Neural progenitor cell (in vitro differentiated cells): ENCODE data around the gene SMPD3. TPM values are rescaled to one million over a fixed set of nuclear protein-coding genes. Genes with fewer than 3 reads are reported as not detected.

Experiments
- DNase-seq: peaks from one replicate; pipeline ENCODE4 v3.0.0-alpha.2; 2016; ENCODE audit warnings: low spot score
- H2AFZ ChIP-seq: fragments of 200-600 bp; sonication (generic); replicated peaks from 2 replicates; pipeline ENCODE4 v1.6.1; 2016; ENCODE audit warnings: antibody characterized with exemption
- H3F3A ChIP-seq: fragments of 200-600 bp; sonication (generic); 2 replicates; pipeline ENCODE4 v1.6.1; 2016; ENCODE audit warnings: antibody characterized with exemption, low read depth
- H3K27ac ChIP-seq: fragments of 200-600 bp; sonication (generic); 2 replicates; pipeline ENCODE4 v1.5.1; 2016; ENCODE audit warnings: mild to moderate bottlenecking
- H3K27me3 ChIP-seq: fragments of 200-600 bp; sonication (generic); 2 replicates; pipeline ENCODE4 v1.6.1; 2016; ENCODE audit warnings: mild to moderate bottlenecking, moderate library complexity
- H3K36me3 ChIP-seq: fragments of 200-600 bp; sonication (generic); 2 replicates; pipeline ENCODE4 v1.5.1; 2016
- H3K4me1 ChIP-seq: fragments of 200-600 bp; sonication (generic); 2 replicates; pipeline ENCODE4 v1.6.1; 2016; ENCODE audit warnings: mixed run types
- H3K4me2 ChIP-seq: fragments of 200-600 bp; sonication (generic); 2 replicates; pipeline ENCODE4 v1.6.1; 2016
- H3K4me3 ChIP-seq: fragments of 200-600 bp; sonication (generic); 2 replicates; pipeline ENCODE4 v1.5.1; 2016
- H3K79me2 ChIP-seq: fragments of 200-600 bp; sonication (generic); 2 replicates; pipeline ENCODE4 v1.6.1; 2016; ENCODE audit warnings: low read depth
- H3K9ac ChIP-seq: fragments of 200-600 bp; sonication (generic); 2 replicates; pipeline ENCODE4 v1.6.1; 2016
- H3K9me3 ChIP-seq: fragments of 200-600 bp; sonication (generic); 2 replicates; pipeline ENCODE4 v1.5.1; 2016; ENCODE audit warnings: low read depth
- H4K20me1 ChIP-seq: fragments of 200-600 bp; sonication (generic); 2 replicates; pipeline ENCODE4 v1.6.1; 2016; ENCODE audit warnings: low read depth
- H3K27ac Mint-ChIP-seq: 3 replicates; pipeline ENCODE4 v1.8.0; 2021; ENCODE audit warnings: mixed read lengths
- H3K27me3 Mint-ChIP-seq: 2 replicates; pipeline ENCODE4 v1.8.0; 2022; ENCODE audit warnings: low read depth, mild to moderate bottlenecking, inconsistent platforms, moderate library complexity, mixed read lengths; ENCODE audit not compliant: insufficient read depth
- H3K36me3 Mint-ChIP-seq: 3 replicates; pipeline ENCODE4 v1.8.0; 2021; ENCODE audit warnings: mixed read lengths
- H3K4me1 Mint-ChIP-seq: 3 replicates; pipeline ENCODE4 v1.8.0; 2021; ENCODE audit warnings: mixed read lengths
- H3K4me3 Mint-ChIP-seq: 3 replicates; pipeline ENCODE4 v1.8.0; 2021; ENCODE audit warnings: mild to moderate bottlenecking, moderate library complexity, mixed read lengths
- H3K9me3 Mint-ChIP-seq: 3 replicates; pipeline ENCODE4 v1.8.0; 2020; ENCODE audit warnings: mixed read lengths
- EZH2 ChIP-seq: fragments of 200-600 bp; sonication (generic); IDR thresholded peaks from 2 replicates; pipeline ENCODE4 v1.6.1; 2017; ENCODE audit warnings: antibody characterized with exemption, mild to moderate bottlenecking, moderate library complexity
- EZH2phosphoT487 ChIP-seq: fragments of 200-600 bp; sonication (generic); IDR thresholded peaks from 2 replicates; pipeline ENCODE4 v1.6.1; 2017; ENCODE audit warnings: antibody characterized with exemption
- total RNA-seq: library from RNA; depleted of rRNA; stranded (reverse); fragments of >200 nt; gene quantifications from 2 replicates; pipeline ENCODE4 v1.2.3, GENCODE V29; 2015; ENCODE audit warnings: low replicate concordance
- TF ChIP-seq, protein P1 (sequence below): fragments of 200-600 bp; sonication (generic); IDR thresholded peaks from 2 replicates; pipeline ENCODE4 v1.5.1; 2017; ENCODE audit warnings: antibody characterized with exemption, mild to moderate bottlenecking

Gene SMPD3
- total RNA-seq, 1 donor from 2014 or later, result not detected

DNA sequence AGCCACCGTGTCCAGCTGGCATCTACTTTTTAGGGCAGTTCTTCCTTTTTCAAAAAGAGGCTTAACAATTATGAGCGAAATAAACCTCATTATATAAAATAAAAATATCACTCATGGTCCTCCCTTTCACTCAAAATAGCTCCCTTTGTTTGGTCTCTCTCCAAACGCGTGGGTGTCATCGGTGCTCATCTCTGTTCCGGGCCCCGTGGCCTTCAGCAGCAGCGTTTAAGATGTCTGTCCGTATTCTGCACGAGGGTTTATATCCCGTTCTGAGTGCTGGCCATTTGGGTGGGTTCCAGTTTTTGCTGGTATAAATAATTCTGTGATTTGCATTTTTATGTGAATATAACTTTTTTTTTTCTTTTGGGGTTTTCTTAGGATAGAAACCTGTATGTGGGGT lies 104.1 kb downstream of the SMPD3 start:
- Mint-ChIP-seq H3K4me3 (no peak overlapping the region), H3K36me3 (peaks cover 39% of the 10 kb centered on the region), H3K9me3 (no peaks in the 10 kb centered on the region), H3K27ac (no peak overlapping the region), H3K27me3 (no peaks in the 10 kb centered on the region), H3K4me1 (peaks cover 18% of the 10 kb centered on the region)
- TF ChIP-seq EZH2 (no peak), EZH2phosphoT487 (no peak)
- TF ChIP-seq, protein P1, sequence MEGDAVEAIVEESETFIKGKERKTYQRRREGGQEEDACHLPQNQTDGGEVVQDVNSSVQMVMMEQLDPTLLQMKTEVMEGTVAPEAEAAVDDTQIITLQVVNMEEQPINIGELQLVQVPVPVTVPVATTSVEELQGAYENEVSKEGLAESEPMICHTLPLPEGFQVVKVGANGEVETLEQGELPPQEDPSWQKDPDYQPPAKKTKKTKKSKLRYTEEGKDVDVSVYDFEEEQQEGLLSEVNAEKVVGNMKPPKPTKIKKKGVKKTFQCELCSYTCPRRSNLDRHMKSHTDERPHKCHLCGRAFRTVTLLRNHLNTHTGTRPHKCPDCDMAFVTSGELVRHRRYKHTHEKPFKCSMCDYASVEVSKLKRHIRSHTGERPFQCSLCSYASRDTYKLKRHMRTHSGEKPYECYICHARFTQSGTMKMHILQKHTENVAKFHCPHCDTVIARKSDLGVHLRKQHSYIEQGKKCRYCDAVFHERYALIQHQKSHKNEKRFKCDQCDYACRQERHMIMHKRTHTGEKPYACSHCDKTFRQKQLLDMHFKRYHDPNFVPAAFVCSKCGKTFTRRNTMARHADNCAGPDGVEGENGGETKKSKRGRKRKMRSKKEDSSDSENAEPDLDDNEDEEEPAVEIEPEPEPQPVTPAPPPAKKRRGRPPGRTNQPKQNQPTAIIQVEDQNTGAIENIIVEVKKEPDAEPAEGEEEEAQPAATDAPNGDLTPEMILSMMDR, result no peak
- H3K4me2 ChIP-seq, result no peak overlapping the region
- no peak overlapping the region for H2AFZ ChIP-seq
- H3K9ac ChIP-seq, result no peak overlapping the region
- H3K4me1 ChIP-seq, result no peaks in the 10 kb centered on the region
- no peaks in the 10 kb centered on the region for H3K79me2 ChIP-seq
- H4K20me1 ChIP-seq, result no peaks in the 10 kb centered on the region
- H3K36me3 ChIP-seq, result no peaks in the 10 kb centered on the region
- no peak for DNase-seq
- no peak overlapping the region for H3K27ac ChIP-seq
- no peaks in the 10 kb centered on the region for H3K27me3 ChIP-seq
- H3K4me3 ChIP-seq, result no peak overlapping the region
- H3F3A ChIP-seq, result no peaks in the 10 kb centered on the region
- no peaks in the 10 kb centered on the region for H3K9me3 ChIP-seq

DNA sequence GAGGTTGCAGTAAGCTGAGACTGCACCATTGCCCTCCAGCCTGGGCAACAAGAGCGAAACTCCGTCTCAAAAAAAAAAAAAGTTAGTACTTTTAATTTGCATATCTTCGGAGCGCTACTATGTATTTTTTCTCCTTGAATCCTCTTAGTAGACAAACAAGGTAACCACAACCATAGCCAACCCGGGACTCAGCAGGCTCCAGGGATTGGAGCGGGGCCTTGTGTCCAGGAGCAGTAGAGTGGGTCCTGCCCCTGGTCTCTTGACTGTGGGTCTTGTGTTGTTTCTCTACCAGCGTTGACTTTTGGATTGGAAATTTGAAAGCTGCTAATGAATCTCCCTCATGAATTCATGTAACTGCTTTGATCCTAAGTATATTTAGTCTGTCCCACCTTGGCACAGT lies 105.2 kb downstream of the SMPD3 start:
- Histone ChIP-seq H4K20me1 (no peaks in the 10 kb centered on the region), H3K79me2 (no peaks in the 10 kb centered on the region), H3K4me1 (no peaks in the 10 kb centered on the region), H3K27me3 (no peaks in the 10 kb centered on the region), H3K36me3 (no peaks in the 10 kb centered on the region), H3K27ac (no peak overlapping the region), H3K9me3 (no peaks in the 10 kb centered on the region), H3K4me3 (no peak overlapping the region), H3K9ac (no peak overlapping the region), H3F3A (no peaks in the 10 kb centered on the region), H3K4me2 (no peak overlapping the region), H2AFZ (no peak overlapping the region)
- no peak overlapping the region for H3K4me3 Mint-ChIP-seq
- H3K4me1 Mint-ChIP-seq, result peaks cover 18% of the 10 kb centered on the region
- peaks cover 2% of the 10 kb centered on the region for H3K27me3 Mint-ChIP-seq
- H3K9me3 Mint-ChIP-seq, result no peaks in the 10 kb centered on the region
- no peak for DNase-seq
- peaks cover 37% of the 10 kb centered on the region for H3K36me3 Mint-ChIP-seq
- no peak overlapping the region for H3K27ac Mint-ChIP-seq
- TF ChIP-seq, protein P1, result no peak
- TF ChIP-seq EZH2phosphoT487, result no peak
- no peak for TF ChIP-seq EZH2

DNA sequence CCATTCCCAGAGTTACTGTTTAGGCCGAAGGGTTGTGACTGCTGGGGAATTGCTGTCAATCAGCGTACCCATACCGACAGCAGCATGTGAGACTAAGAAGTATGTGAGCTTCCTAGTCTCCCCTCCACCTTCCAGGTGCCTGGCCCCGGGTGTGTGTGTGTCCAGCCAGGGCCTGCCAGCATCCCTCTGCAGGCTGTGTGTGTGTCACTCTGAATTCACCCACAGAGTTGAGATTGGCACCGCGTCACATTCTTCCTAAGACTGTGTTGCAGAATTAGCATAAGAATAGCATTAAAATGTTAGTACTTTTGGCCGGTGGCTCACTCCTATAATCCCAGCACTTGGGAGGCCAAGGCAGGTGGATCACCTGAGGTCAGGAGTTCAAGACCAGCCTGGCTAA lies 105.7 kb downstream of the SMPD3 start:
- H3K36me3 Mint-ChIP-seq, result peaks cover 35% of the 10 kb centered on the region
- H3K4me1 Mint-ChIP-seq, result peaks cover 13% of the 10 kb centered on the region
- no peak overlapping the region for H3K4me3 Mint-ChIP-seq
- Histone ChIP-seq H3K79me2 (no peaks in the 10 kb centered on the region), H2AFZ (no peak overlapping the region), H3F3A (no peaks in the 10 kb centered on the region), H3K9ac (no peak overlapping the region), H4K20me1 (no peaks in the 10 kb centered on the region), H3K4me3 (no peak overlapping the region), H3K4me2 (no peak overlapping the region), H3K4me1 (no peaks in the 10 kb centered on the region), H3K27me3 (no peaks in the 10 kb centered on the region), H3K9me3 (no peaks in the 10 kb centered on the region), H3K36me3 (no peaks in the 10 kb centered on the region), H3K27ac (no peak overlapping the region)
- H3K27ac Mint-ChIP-seq, result no peak overlapping the region
- H3K27me3 Mint-ChIP-seq, result peaks cover 2% of the 10 kb centered on the region
- TF ChIP-seq EZH2 (no peak), EZH2phosphoT487 (no peak)
- TF ChIP-seq, protein P1, result no peak
- no peak for DNase-seq
- H3K9me3 Mint-ChIP-seq, result no peaks in the 10 kb centered on the region
